HEK293T (cell line): ENCODE data around the gene ANGEL1.

Experiments
- CTCF ChIA-PET: fragments of 350-600 bp; formaldehyde crosslinking; extraction: SDS; loops from one replicate; lab custom pipeline; 2021; ENCODE audit warnings: antibody characterized with exemption, inconsistent platforms; lab: Yijun Ruan, JAX
- POLR2A ChIA-PET: fragments of 350-600 bp; formaldehyde crosslinking; extraction: SDS; loops from one replicate; lab custom pipeline; 2020; ENCODE audit warnings: antibody characterized with exemption, inconsistent platforms; lab: Yijun Ruan, JAX
- DNase-seq: peaks from one replicate; pipeline ENCODE4 v3.0.0; 2012; ENCODE audit warnings: mixed read lengths; ENCODE audit errors: extremely low spot score
- ARNT ChIP-seq: fragments of 450-650 bp; IDR thresholded peaks from 2 replicates; pipeline ENCODE4 v1.6.1; 2017; ENCODE audit warnings: mild to moderate bottlenecking
- BHLHE40 ChIP-seq: fragments of 450-650 bp; IDR thresholded peaks from 2 replicates; pipeline ENCODE4 v1.6.1; 2016; ENCODE audit warnings: mild to moderate bottlenecking, moderate library complexity, borderline replicate concordance
- CTBP1 ChIP-seq: fragments of 450-650 bp; IDR thresholded peaks from 2 replicates; pipeline ENCODE4 v1.6.1; 2016; ENCODE audit warnings: borderline replicate concordance
- ELF4 ChIP-seq: fragments of 450-650 bp; IDR thresholded peaks from 2 replicates; pipeline ENCODE4 v1.6.1; 2017; ENCODE audit warnings: antibody characterized with exemption
- FOXA1 ChIP-seq: fragments of 450-650 bp; IDR thresholded peaks from 2 replicates; pipeline ENCODE4 v1.6.1; 2016; ENCODE audit warnings: mild to moderate bottlenecking
- FOXK2 ChIP-seq: fragments of 450-650 bp; IDR thresholded peaks from 2 replicates; pipeline ENCODE4 v1.6.1; 2016; ENCODE audit warnings: mild to moderate bottlenecking
- FOXM1 ChIP-seq: fragments of 450-650 bp; IDR thresholded peaks from 2 replicates; pipeline ENCODE4 v1.6.1; 2017; ENCODE audit warnings: mild to moderate bottlenecking, borderline replicate concordance
- HDGF ChIP-seq: fragments of 450-650 bp; IDR thresholded peaks from 2 replicates; pipeline ENCODE4 v1.6.1; 2017; ENCODE audit warnings: antibody characterized with exemption, borderline replicate concordance
- L3MBTL2 ChIP-seq: fragments of 450-650 bp; conservative IDR thresholded peaks from 2 replicates; pipeline ENCODE4 v1.6.1; 2016; ENCODE audit warnings: mild to moderate bottlenecking
- LEF1 ChIP-seq: fragments of 450-650 bp; IDR thresholded peaks from 2 replicates; pipeline ENCODE4 v1.6.1; 2017; ENCODE audit warnings: mild to moderate bottlenecking, borderline replicate concordance
- NFRKB ChIP-seq: fragments of 450-650 bp; IDR thresholded peaks from 2 replicates; pipeline ENCODE4 v1.6.1; 2016; ENCODE audit warnings: mild to moderate bottlenecking, moderate library complexity
- SP1 ChIP-seq: fragments of 450-650 bp; IDR thresholded peaks from 2 replicates; pipeline ENCODE4 v1.6.1; 2017
- SUZ12 ChIP-seq: fragments of 450-650 bp; IDR thresholded peaks from 2 replicates; pipeline ENCODE4 v1.6.1; 2016; ENCODE audit warnings: mild to moderate bottlenecking
- TARDBP ChIP-seq: fragments of 450-650 bp; IDR thresholded peaks from 2 replicates; pipeline ENCODE4 v1.6.1; 2016
- ZNF384 ChIP-seq: fragments of 450-650 bp; IDR thresholded peaks from 2 replicates; pipeline ENCODE4 v1.6.1; 2016
- TF ChIP-seq, protein P1 (sequence below): fragments of 450-650 bp; IDR thresholded peaks from 2 replicates; pipeline ENCODE4 v1.6.1; 2016

The ANGEL1 gene

GRCh38 chr14:76846331-76847047, 33.8 kb upstream of the ANGEL1 start:
- POLR2A ChIA-PET: no interaction called here
- CTCF ChIA-PET: interaction anchor here (0.8 kb wide), 1 partner anchor 224 kb away, joined by 3 read pairs; no protein-coding TSS in a partner anchor
- TF ChIP-seq LEF1: no peak
- TF ChIP-seq CTBP1: no peak
- no peak for TF ChIP-seq NFRKB
- no peak for TF ChIP-seq FOXM1
- TF ChIP-seq BHLHE40: no peak
- TF ChIP-seq, protein P1, sequence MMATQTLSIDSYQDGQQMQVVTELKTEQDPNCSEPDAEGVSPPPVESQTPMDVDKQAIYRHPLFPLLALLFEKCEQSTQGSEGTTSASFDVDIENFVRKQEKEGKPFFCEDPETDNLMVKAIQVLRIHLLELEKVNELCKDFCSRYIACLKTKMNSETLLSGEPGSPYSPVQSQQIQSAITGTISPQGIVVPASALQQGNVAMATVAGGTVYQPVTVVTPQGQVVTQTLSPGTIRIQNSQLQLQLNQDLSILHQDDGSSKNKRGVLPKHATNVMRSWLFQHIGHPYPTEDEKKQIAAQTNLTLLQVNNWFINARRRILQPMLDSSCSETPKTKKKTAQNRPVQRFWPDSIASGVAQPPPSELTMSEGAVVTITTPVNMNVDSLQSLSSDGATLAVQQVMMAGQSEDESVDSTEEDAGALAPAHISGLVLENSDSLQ: no peak
- no peak for TF ChIP-seq FOXK2
- no peak for TF ChIP-seq L3MBTL2
- TF ChIP-seq FOXA1: no peak
- no peak for TF ChIP-seq HDGF
- DNase-seq: no peak

- ChIA-PET POLR2A (no interaction called here), CTCF (no interaction called here)
- TF ChIP-seq TARDBP: no peak
- TF ChIP-seq, protein P1: no peak
- no peak for DNase-seq
Measured at GRCh38 chr14:76844223-76844622, 31.5 kb upstream of the ANGEL1 start.

GRCh38 chr14:76842414-76842813, 29.7 kb upstream of the ANGEL1 start:
- ChIA-PET CTCF (no interaction called here), POLR2A (no interaction called here)
- DNase-seq: no peak
- TF ChIP-seq TARDBP (no peak), SP1 (no peak), ELF4 (no peak), BHLHE40 (no peak), SUZ12 (no peak), CTBP1 (no peak), HDGF (no peak), FOXM1 (no peak), ARNT (no peak), L3MBTL2 (no peak), FOXA1 (no peak), FOXK2 (no peak), NFRKB (no peak), LEF1 (no peak), ZNF384 (no peak)
- TF ChIP-seq, protein P1: no peak

DNA sequence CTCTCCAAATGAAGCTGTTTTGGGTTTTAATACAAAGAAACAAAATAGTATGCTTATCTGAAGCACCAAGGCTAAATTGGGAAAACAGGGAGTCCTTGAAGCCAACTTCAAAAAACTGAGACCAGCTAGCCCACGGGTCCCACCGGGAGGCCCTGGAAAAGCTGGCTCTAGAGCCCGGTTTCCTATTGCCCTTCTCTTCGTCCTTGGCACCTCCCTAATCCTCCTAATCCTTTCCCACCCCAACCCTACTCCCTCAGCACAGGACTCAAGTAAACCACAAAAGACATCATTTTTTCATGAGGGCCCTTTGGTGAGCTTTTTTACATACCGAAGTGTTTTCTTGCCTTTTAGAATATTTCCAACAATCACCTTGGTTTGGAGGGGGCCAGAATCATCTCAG, 24.8 kb upstream of the ANGEL1 start:
- ChIA-PET POLR2A (no interaction called here), CTCF (no interaction called here)
- no peak for DNase-seq

DNA sequence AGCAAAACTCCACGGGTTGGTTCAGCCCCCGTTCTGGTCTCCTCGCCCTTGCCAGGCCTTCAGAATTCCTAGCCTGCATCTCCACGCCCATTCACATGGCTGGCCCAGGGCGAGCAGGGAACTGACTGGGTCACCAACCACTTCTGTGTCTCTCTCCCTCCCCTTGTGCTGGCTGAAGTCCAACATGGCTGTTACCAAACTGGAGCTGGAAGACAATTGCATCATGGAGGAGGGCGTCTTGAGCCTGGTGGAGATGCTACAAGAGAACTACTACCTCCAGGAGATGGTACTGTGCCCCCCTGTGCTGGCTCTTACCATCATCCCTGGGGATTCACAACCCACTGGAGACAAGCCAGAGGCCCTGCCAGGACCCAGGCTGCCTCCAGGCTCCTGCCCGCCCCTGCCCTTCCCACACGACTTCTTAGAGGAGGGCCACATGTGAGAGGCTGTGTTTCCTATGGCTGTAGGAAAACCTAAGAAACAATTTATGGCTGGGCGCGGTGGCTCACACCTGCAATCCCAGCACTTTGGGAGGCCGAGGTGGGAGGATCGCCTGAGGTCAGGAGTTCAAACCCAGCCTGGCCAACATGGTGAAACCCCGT, 23.4 kb upstream of the ANGEL1 start:
- ChIA-PET CTCF (no interaction called here), POLR2A (no interaction called here)
- DNase-seq: no peak
- TF ChIP-seq ZNF384 (no peak), ELF4 (no peak), HDGF (no peak), ARNT (no peak), NFRKB (no peak), SP1 (no peak), L3MBTL2 (no peak), LEF1 (no peak), TARDBP (no peak), FOXM1 (no peak), BHLHE40 (no peak), CTBP1 (no peak), FOXK2 (no peak), FOXA1 (no peak), SUZ12 (no peak)
- TF ChIP-seq, protein P1: no peak

More for the DNA sequence above, 24.8 kb upstream of the ANGEL1 start:
- no peak for TF ChIP-seq ARNT
- no peak for TF ChIP-seq CTBP1
- TF ChIP-seq, protein P1: no peak
- TF ChIP-seq LEF1: no peak
